ENCODE data around the gene DRG2. TPM values are rescaled to one million over a fixed set of nuclear protein-coding genes. Genes with fewer than 3 reads are reported as not detected.

The DRG2 gene
- total RNA-seq, 6 experiments from 2014 or later, result 10.4 to 28.8 (median 17.3) TPM

DNA sequence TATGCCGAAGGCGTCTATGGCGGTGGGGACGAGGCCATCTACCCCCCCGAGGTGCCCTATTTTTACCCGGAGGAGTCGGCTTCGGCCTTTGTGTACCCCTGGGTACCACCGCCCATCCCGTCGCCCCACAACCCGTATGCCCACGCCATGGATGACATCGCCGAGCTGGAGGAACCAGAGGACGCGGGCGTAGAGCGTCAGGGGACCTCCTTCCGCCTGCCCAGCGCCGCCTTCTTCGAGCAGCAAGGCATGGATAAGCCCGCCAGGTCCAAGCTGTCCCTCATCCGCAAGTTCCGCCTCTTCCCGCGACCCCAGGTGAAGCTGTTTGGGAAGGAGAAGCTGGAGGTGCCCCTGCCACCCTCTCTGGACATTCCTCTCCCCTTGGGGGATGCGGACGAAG, 32.2 kb downstream of the DRG2 start:
- TF ChIP-seq POLR2A (IDR thresholded peaks at IDR 0.05) (no peak), CTCF (IDR thresholded peaks at IDR 0.05) (no peak)
- no peak overlapping the region for H3K27ac ChIP-seq
- peaks cover 0 to 18% (median 8%) of the 10 kb centered on the region in 4 donors for H3K4me1 ChIP-seq
- DNase-seq, result no peak
- H3K27me3 ChIP-seq, result no peaks in the 10 kb centered on the region
- H3K9me3 ChIP-seq, result no peaks in the 10 kb centered on the region
- WGBS (ENCODE audit: insufficient coverage, low coverage, low lambda C conversion rate, missing lambda C conversion rate), result 100% methylated on average over 10 of the region's 30 CpGs
- intact Hi-C loops (cut with DNase I), result no loop called here
- H3K4me3 ChIP-seq, result no peak overlapping the region
- ATAC-seq, result no peak
- H3K36me3 ChIP-seq, result no peaks in the 10 kb centered on the region

DNA sequence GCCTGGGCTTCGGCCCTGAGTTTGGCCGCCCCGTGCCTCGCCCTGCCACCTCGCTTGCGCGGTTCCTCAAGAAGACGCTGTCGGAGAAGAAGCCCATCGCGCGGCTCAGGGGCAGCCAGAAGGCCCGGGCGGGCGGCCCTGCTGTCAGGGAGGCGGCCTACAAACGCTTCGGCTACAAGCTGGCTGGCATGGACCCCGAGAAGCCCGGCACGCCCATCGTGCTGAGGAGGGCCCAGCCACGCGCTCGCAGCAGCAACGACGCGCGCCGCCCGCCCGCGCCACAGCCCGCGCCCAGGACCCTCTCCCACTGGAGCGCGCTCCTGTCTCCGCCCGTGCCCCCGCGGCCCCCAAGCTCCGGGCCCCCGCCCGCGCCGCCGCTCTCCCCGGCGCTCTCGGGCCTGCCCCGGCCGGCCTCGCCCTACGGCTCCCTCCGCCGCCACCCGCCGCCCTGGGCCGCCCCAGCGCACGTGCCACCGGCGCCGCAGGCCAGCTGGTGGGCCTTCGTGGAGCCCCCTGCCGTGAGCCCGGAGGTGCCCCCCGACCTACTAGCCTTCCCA, 32.8 kb downstream of the DRG2 start:
- H3K4me1 ChIP-seq, result peaks cover 0 to 17% (median 7%) of the 10 kb centered on the region in 4 donors
- no peak overlapping the region for H3K4me3 ChIP-seq
- no peak for TF ChIP-seq POLR2A (IDR thresholded peaks at IDR 0.05)
- TF ChIP-seq CTCF (IDR thresholded peaks at IDR 0.05), result no peak
- DNase-seq (no peak), ATAC-seq (no peak)
- WGBS (ENCODE audit: insufficient coverage, low coverage, low lambda C conversion rate, missing lambda C conversion rate), result 88% methylated on average over 24 of the region's 68 CpGs
- no peaks in the 10 kb centered on the region for H3K27me3 ChIP-seq
- no peaks in the 10 kb centered on the region for H3K9me3 ChIP-seq
- intact Hi-C loops (cut with DNase I), result no loop called here
- H3K27ac ChIP-seq, result no peak overlapping the region
- H3K36me3 ChIP-seq, result no peaks in the 10 kb centered on the region

DNA sequence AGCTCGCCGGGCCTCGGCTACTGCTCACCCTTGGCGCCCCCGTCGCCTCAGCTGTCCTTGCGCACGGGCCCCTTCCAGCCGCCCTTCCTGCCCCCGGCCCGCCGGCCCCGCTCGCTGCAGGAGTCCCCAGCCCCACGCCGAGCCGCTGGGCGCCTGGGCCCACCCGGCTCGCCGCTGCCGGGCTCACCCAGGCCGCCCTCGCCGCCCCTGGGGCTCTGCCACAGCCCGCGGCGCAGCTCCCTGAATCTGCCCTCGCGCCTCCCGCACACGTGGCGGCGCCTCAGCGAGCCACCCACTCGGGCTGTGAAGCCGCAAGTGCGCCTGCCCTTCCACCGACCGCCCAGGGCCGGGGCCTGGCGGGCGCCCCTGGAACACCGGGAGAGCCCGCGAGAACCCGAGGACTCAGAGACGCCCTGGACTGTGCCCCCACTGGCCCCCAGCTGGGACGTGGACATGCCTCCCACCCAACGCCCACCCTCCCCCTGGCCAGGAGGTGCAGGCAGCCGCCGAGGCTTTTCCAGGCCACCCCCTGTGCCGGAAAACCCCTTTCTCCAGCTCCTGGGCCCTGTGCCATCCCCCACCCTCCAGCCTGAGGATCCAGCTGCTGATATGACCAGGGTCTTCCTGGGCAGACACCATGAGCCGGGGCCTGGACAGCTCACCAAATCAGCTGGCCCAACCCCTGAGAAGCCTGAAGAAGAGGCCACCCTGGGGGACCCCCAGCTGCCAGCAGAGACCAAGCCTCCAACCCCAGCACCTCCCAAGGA, 33.6 kb downstream of the DRG2 start:
- Histone ChIP-seq H3K4me3 (no peak overlapping the region), H3K36me3 (no peaks in the 10 kb centered on the region), H3K27ac (no peak overlapping the region), H3K4me1 (peaks cover 0 to 10% (median 4%) of the 10 kb centered on the region in 4 donors), H3K27me3 (no peaks in the 10 kb centered on the region), H3K9me3 (no peaks in the 10 kb centered on the region)
- ATAC-seq, result no peak
- TF ChIP-seq POLR2A (IDR thresholded peaks at IDR 0.05) (no peak), CTCF (IDR thresholded peaks at IDR 0.05) (no peak)
- WGBS (ENCODE audit: insufficient coverage, low coverage, low lambda C conversion rate, missing lambda C conversion rate), result no CpG with 5 or more reads among the region's 54 CpGs
- intact Hi-C loops (cut with DNase I), result no loop called here
- DNase-seq, result no peak

- TF ChIP-seq POLR2A (IDR thresholded peaks at IDR 0.05) (no peak), CTCF (IDR thresholded peaks at IDR 0.05) (no peak)
- Histone ChIP-seq H3K27ac (no peak overlapping the region), H3K9me3 (no peaks in the 10 kb centered on the region), H3K4me1 (peaks cover 0 to 2% (median under 1%) of the 10 kb centered on the region in 4 donors), H3K27me3 (no peaks in the 10 kb centered on the region), H3K4me3 (no peak overlapping the region), H3K36me3 (no peaks in the 10 kb centered on the region)
- intact Hi-C loops (cut with DNase I), result no loop called here
- ATAC-seq (no peak), DNase-seq (no peak)
- WGBS (ENCODE audit: insufficient coverage, low coverage, low lambda C conversion rate, missing lambda C conversion rate), result 93% methylated on average over 9 of the region's 31 CpGs
Measured at GRCh38 chr17:18122990-18123753, 35.4 kb downstream of the DRG2 start.
